Stimulated activated CD8-positive, alpha-beta memory T cell treated with anti-CD3 and anti-CD28 coated beads, Interleukin-12 subunit alpha, Interleukin-12 subunit beta, amount 100 ng/mL, for 4 hours (primary cell): ENCODE measurements around the gene FRAT1.
"Not testable (repeated sequence)": the region's sequence is repeated elsewhere in the genome, so short reads cannot be mapped to it uniquely, and the experiment has no call there.

Experiments
- DNase-seq: peaks from one replicate; pipeline ENCODE4 v3.0.0-alpha.2; 2020; ENCODE audit warnings: low read depth

FRAT1 gene

DNA sequence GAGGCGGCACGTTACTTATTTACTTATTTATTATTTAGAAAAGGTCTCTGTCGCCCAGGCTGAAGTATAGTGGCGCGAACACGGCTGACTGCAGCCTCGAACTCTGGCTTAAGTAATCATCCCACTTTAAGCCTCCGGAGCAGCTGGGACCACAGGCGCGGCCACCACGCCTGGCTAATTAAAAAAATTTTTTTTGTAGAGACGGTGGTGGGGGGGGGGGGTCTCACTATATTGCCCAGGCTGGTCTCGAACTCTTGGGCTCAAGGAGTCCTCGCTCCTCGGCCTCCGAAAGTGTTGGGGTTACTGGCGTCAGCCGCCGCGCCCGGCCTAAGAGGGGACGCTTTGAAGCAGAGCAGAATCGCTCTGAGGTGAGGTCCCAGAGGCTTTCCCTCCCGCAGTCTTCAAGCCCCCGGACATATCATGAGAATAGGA, 16.1 kb downstream of the FRAT1 start:
- DNase-seq, result no peak

DNA sequence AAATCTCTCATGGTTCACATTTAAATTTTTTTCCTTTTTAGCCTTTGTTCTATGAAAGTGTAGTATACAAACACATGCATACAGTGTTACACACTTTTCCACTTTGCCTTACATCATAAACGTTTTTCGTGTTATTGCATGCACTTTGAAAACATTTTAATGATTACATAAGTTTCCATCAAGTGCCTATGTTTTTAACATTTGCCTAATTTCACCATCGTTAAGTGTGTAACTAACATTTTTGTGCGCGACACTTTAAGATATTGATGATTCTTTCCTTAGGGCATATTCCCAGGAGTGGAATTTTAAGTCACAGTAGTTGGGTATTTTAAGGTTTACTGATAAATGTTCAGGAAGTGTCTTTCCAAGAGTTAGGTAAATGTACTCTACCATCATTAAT, 16.9 kb downstream of the FRAT1 start:
- DNase-seq, result no peak

DNA sequence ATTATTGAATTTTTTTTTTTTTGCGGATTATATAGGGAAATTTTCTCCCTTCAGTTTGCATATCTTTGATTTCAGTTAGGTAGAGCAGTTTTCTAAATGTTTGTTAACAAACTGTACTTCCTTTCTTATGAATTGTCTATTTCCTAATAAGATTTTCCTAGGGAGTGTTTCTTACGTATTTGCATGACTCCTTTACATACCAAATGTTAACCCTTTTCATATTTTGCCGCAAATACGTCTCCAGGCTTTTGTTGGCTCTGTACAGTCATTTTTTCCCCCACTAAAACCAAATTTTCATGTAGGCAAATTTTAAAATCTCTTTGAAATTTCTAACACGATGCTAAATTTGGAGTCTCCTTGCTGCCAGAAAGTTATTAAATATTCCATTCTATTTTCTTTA, 17.4 kb downstream of the FRAT1 start:
- DNase-seq, result no peak

DNA sequence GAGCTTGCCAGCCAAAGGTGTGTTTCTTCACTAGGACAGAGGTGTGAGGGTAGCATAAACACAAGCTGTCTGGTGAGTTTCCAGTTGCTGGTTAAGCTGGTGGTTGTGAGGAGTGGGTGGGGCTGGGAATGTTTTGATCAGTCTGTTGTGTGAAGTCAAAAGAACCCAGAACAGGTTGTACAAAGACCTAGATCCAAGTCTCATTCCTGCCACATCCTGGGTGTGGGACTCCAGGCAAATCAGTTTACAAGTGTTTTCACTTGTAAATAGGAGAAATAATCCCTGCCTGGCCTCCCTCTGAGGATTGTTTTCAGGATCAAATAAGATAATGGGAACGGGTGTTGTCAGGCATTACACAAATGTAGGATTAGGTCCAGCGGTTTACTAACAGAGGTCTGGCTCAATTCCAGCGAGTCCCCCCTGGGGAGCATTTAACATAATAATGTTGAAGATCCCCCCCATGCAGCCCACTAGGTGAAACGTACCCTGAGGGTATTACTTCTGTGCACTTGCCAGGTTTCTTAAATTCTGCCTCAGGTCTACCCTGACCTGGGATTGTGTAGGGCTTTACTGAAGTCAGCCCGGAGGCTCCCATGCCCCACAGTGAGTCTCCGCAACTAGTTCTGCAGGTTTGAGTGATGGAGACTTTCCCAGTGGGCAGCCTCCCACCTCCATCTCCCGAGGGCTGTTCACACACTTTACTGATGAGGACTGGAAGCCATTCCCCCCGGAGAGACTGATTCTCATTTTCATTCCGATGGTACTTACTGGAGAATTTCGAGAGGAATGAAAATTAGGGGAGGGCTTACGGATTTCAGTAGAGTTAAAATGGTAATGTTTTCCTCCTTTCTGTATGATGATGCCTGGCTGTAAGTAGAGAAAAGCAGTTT, 18.1 kb downstream of the FRAT1 start:
- DNase-seq, result no peak

DNA sequence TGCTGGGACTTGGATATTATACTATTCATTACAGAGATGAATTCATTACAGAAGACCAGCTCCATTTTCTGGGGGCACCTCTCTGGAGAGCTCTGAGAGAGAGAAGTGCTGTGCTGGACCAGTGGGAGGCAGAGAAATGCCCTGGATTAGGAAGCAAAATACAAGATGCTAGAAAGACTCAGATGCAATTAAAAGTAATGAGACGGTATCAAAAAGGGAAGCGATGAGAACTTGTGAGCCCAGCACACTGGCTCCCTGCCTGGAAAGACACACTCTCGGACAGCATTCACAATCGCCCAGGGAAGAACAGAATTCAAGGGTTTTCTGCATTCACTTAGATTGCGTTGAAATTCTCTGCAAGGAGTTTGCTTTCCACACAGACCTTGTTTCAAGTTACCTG, 19.0 kb downstream of the FRAT1 start:
- no peak for DNase-seq

DNA sequence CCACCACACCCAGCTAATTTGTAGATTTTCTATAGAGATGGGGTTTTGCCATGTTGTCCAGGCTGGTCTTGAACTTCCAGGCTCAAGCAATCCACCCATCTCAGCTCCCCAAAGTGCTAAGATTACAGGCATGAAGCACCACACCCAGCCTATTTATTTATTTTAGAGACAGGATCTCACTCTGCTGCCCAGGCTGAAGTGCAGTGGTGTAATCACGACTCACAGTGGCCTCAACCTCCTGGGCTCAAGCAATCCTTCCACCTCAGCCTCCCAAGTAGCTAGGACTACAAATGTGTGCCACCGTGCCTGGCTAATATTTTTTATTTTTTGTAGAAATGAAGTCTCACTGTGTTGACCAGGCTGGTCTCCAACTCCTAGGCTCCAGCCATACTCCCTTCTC, 22.3 kb downstream of the FRAT1 start:
- DNase-seq, result no peak

DNA sequence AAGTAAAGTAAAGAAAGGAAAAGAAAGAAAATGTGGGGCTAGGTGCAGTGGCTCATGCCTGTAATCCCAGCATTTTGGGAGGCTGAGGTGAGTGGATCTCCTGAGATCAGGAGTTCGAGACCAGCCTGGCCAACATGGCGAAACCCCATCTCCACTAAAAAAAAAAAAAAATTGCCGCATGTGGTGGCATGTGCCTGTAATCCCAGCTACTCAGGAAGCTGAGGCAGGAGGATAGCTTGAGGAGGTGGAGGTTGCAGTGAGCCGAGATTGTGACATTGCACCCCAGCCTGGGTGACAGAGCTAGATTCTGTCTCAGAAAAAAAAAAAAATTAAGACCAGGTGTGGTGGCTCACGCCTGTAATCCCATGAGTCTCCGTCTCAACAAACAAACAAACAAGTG, 24.6 kb downstream of the FRAT1 start:
- DNase-seq, result not testable (repeated sequence)

DNA sequence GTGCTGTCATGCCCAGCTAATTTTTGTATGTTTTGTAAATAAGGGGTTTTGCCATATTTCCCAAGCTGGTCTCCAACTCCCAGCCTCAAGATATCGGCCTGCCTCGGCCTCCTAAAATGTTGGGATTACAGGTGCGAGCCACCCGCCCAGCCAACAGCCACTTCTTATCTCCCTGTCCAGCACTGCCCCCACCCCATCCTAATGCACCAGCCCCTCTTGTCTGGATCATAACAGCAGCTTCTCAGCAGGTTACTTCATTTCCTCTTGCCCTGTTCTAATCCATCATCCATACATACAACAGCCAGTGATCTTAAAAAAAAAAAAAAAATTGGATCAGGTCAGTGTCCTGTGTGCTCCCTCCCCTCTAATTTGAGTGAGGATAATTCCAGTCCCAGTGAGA, 28.2 kb downstream of the FRAT1 start:
- no peak for DNase-seq

DNA sequence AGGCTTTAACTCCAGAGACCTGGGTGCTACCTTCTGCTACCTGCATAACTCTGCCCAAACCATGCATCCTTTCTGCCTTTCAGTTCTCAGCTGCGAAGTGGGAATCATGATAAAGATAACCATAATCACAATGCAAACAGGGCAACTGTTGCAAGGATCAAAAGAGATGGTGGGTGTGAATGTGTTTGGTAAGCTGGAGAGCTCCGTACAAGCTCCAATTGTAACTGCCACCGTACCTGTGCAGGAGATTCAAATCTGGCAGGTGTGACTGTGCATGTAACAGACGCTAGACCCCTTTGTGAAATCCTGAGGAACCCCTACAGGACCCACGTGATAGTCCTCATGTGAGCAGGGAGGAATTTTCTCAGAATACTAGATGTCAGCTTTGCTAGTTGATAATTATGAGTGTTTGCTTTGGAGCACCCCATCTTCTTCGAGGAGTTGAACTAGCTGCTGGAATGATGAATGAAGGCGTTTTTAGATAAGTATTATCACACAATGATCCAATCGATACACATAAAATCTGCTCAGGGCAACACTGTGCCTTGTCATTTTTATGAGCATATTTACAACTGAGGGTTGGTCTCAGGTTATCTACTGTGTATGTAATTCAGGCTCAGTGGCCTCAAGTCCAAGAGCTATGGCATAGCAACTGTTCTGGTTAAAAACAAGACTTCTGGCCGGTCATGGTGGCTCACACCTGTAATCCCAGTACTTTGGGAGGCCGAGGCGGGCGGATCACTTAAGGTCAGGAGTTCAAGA, 30.9 kb downstream of the FRAT1 start:
- DNase-seq, result no peak

DNA sequence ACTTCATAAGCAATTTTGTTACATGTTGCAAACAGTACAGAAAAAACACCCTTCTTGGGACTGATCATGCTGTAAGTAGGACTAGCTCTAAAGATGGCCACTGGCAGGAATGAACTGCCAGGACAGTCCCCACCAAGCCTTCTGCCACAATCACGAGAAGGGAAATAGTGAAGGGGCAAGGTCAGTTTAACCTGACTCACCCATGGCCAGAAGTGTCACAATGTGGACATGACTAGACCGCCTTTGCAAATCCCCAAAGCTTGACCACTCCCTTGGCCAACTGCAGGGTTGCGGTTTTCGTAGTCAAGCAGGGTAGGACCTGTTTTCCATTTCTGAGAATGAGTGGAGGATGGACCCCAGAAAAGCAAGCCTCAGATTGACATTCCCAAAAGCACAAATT, 34.9 kb downstream of the FRAT1 start:
- no peak for DNase-seq

DNA sequence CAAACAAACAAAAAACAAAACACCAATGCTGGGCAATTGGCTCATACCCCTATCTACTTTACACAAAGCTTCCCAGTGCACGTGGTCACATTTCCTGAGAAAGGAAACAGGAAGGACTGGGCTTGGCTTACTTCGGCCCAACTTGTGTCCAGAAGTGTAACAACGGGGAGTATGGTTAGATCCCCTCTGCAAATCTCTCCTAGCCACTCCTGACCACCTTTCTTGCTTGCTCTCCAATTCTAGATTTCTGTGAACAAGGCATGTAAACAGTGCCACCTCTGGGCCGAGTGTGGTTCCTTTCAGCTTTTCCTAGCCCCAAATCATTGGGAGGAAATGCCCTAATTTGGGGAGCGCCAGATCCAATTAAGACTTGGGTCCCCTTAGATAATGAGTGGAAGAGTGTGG, 36.5 kb downstream of the FRAT1 start:
- no peak for DNase-seq

DNA sequence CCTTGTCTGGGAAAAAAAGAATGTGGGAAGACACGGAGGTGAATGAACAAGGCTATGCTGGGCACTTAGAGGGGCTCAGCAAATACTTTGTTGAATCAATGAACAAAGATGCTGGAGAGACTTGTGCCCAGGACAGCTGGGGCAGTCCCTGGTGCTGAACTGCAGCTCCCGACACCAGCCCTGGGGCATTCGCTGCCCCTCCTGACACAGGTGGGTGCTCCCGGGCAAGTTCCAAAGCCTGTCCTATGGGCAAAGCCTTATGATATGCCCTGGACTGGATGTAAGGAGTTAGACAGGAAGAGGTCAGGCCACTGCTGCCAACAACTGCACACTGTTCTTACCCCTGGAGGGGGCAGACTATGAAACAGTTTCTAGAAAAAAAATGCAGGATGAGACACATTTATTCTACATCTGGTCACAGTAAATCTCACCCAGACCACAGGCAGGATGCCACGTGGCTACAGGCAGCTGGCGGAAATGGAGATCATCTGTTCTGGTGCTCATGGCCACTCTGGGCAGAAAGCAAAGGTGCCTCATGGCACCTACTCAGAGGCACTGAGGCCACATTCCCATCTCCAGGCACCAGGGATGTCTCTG, 37.3 kb downstream of the FRAT1 start:
- no peak for DNase-seq

DNA sequence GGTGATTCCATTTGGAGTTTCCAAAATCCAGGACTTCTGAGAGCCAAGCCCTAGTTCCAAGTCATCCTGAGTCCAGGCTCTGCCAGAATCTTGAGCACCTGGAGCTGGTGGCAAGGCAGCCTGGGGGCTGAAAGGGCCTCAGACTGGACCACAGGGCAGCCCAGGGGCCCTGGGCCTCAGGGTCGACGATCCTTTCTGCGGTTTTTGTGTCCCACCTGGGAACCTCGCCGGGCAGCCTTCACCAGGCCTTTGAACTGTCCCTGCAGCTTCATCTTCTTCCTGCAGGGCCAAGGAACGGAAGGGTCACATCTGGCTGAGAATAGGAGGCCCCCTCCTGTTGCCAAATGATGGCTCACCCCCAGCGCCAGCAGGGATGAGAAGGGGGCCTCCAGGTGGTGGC, 37.8 kb downstream of the FRAT1 start:
- no peak for DNase-seq

DNA sequence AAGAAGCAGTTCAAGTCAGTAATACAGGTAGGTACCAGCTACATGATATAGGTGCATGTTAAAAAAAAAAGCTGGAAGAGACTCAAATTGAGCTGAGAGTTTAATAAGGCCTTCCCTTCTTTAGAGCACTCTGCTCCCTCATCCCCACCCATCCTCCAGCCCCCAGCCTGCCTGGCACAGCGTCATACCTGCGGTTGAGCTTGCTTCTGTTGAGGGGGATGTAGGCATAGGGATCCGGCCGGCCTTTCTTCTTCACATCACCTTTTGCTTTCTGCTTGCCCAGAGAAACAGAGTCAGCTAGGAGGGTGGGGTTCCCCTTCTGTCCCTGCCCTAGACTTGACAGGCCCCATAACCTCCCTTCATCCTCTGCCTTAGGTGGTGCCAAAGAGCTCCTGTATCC, 39.3 kb downstream of the FRAT1 start:
- no peak for DNase-seq

DNA sequence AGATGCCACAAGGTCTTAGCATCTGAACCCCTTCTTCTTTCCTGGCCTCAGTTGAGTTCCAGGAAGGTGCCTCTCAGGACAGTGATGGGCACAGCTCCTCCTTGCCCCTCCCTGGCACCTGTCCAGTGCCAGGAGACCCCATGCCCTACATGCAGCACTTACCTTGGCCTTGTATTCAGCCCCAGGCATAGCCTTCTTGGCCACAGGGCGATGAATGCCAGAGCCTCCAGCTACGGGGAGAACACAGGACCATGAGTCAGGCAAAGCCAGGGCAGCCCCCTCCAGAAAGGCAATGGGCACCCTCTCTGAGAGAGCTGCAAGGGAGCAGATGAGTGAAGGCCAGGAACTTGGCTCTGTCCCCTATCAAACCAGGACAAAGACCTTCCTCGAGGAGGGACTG, 39.7 kb downstream of the FRAT1 start:
- DNase-seq, result no peak

DNA sequence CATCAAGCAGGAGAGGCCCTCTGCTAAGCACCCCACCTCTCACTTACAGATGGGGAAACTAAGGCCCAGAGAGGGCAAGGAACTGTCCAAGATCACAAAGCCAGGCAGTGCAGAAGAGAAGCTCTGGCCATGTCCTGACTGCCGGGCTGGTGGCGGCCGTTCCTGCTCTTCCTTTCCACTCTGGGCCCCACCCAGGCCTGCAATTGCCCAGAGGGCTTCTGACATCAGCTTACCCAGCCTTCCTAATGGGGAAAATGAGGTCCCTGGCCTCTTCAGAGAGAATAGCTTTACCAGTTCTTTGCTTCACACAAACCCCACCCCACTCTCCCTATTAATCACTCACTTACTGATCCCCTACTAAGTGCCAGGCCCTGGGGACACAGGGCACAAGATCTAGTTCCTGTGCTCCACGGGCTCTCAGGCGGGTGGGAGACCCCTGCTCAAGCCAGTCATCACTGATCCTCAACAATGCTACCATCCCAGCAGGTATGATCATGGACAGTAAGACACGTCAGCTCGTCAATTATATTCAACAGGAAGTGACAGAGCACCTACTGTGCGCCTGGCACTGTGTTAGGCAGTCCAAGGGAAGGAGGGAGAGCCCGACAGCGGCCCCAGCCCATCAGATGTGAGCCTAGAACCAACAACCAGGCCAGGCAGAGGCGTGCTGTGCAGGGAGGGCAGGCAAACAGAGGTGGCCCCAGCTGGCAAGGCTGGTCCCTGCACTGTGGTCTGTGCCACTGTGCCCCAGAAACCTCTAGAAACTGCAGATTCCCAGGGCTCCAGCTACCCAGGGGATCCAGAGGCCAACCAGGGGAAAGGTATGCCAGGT, 41.9 kb downstream of the FRAT1 start:
- no peak for DNase-seq

DNA sequence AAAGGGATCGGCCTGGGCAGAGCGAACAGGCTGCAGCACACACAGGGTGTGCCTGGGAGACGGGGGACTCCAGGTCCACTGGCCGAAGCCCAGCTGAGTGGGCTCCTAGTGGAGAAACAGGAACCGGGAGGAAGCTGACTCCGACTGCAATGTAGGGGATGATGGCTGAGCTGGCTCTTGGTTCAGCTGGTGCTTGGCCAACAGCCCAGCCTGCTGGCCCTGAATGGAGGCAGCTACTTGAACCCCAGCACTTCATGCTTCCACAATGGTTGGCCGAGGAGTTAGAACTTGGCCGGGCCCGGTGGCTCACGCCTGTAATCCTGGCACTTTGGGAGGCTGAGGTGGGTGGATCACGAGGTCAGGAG, 42.4 kb downstream of the FRAT1 start:
- DNase-seq, result no peak

DNA sequence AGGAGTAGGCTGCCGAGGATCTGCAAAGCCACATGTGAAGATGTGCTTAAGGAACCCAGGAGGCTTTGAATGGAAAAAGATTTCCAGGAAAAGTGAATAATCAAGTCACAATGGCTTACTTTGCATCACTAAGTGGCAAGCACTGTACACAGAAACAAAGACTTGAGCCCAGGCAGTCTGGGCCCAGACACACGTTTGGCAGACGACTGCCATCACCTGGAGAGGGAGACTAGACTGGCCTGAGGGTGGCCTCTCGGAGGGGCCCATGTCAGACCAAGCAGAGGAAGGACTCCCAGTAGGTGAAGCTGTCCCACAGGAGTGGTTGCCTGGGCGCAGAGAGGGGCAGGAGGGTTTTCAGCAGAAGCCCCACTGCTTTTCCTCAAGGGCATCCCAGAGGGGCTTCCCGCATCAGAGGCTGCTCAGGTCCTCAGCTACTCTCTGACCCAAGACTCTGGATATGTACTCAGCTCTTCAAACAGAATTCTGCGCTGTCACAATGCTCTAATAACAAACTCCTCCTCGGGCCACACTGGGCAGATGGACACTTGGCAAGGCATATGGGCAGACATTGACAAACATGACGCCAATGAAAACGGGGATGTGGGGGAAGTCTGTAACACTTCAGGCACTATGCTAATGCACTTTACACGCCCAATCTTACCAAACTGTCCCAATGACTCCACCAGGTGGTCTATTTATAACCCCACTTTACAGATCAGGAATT, 43.4 kb downstream of the FRAT1 start:
- DNase-seq, result no peak

DNA sequence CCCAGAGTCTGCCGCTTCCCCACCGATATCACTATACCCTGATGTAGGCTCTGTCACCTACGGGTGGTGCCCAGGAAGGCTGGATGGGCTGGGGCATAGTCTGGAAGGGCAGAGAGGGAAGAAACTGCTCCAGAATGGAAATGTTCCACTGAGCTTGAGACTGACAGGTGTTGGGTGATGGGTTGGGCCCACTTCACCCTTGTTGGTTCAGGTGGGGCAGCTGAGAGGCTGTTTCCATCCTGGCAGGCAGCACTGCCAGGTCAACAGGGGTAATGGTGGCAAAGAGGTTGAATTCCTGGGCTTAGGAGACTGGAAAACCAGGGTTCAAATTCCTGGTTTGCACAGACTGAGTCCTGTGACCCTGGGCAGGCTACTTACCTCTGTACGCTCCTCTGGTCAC, 44.0 kb downstream of the FRAT1 start:
- no peak for DNase-seq

DNA sequence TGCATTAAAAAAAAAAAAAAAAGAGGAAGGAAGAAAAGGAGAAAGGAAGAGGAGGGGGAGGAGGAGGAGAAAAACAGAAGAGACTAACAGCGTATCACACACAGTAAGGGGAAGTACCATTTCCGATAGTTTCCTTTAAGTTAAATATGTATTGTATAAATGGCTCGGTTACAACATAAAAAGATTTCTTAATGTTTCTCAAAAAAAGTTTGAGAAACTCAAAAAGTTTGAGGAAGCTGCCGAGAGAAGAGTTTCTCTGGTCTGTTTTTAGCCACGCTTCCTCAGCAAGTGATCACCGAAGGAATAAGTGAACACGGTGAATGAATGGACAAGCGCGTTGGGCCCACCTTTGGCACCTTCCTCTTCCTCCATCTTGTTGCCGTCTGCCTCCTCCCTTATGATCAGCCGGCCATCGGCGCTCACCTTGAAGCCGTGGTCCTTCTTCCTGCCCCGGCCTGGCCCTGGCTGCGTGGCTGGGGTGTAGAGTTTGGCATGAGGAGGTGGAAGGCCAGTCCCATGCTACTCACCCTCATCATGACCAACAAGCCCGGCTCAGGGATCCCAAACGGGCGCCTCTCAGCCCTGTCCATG, 46.8 kb downstream of the FRAT1 start:
- no peak for DNase-seq

DNA sequence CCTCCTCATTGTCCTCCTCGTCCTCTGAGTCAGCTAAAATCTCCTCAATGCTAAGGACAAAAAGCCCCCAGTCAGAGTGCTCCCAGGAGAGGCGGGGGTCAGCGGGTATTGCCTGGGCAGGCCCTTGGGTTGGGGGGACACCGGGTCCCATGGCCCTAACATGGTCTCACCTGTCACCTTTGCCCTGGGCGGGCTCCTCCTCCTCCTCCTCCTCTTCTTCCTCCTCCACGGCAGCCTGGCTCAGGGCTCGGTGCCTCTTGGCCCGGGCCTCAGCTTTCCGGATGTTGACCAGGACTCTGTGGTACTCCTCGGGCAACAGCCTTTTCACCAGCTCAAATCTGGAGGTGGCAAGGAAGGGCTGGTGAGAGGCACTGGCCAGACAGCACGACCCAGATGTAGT, 47.5 kb downstream of the FRAT1 start:
- DNase-seq, result no peak
